ENCODE data around the gene GPR75.

Gene GPR75

DNA sequence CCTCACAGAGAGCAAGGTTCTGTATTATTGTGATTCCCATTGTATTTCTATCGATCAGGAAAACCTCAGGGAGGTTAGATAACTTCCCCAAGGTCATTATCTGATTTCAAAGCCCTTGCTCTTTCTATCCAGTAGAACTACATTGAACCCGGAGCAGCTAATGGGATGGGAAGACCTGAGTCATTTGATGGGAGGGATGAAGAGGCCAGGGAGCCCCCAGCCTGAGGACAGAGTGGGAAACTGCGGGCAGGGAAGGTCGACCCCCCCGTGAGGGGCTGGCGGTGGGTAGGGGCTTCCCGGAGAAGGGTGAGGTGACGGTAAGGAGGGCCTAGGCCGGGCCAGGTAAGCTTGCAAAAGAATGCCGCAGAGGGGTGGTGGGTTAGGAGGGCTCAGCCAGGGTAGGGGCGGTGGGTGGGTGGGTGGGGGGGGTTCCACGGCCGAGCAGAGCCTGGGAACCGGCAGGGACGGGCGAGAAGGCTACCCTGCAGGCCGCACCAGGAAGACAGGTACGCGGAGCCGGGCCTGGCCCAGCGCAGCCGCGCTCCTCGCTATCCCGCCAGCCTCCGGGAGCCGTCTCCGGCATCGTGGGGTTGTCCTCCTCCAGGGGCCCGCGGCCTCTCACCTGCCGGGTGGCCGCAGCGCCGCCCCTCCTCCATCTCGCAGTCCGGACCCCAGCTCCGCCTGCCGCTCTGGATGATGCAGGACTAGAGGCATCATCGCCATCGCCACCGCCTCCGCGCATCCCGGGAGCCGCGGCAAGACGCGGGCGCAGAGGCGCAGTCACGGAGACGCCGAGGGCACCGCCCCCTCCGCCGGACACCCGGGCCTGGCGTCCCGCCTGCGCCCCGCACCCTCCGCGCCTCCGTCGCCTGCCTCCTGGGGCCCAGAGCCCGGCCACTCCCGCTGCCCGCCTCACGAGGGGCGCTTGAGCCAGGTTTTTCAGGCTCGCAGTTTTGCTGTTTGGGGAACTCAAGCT, at the start of gene GPR75:
Gene GPR75 (minus strand): TSS at position 762 of the 976 bp plus-strand sequence. CDS start 5,211 bp downstream, outside the sequence.
- peak; percentile 29 to 67 for DNase-seq

DNA sequence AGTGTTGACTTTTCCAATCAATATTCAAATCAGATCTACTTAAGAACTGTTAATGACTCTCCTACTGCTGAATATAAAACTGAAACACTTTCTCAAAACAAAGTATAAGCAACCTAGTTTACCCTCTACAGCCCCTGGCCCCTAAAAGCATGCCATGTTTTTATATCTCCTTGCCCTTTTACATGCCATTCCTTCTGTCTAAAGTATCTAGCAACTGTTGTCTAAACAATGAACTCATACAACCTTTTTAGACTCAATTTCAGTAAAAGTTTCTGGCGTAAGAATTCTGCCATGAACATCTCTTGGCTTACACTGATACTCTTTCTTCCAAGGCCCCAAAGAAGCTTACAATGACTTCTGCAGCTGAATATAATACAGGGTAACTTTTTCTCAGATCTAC, 47.8 kb upstream of the GPR75 start:
- no peak for DNase-seq

DNA sequence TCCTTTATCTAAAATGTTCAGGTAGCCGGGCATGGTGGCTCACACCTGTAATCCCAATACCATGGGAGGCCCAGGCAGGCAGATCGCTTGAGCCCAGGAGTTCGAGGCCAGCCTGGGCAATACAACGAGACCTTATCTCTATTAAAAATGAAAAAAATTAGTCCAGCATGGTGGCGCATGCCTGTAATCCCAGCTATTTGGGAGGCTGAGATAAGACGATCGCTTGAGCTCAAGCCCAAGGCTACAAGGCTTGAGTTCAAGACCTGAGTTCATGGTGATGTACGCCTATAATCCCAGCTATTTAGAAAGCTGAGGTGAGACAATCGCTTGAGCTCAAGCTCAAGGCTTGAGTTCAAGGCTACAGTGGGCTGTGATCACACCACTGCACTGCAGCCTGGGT, 45.6 kb upstream of the GPR75 start:
- no peak for DNase-seq

DNA sequence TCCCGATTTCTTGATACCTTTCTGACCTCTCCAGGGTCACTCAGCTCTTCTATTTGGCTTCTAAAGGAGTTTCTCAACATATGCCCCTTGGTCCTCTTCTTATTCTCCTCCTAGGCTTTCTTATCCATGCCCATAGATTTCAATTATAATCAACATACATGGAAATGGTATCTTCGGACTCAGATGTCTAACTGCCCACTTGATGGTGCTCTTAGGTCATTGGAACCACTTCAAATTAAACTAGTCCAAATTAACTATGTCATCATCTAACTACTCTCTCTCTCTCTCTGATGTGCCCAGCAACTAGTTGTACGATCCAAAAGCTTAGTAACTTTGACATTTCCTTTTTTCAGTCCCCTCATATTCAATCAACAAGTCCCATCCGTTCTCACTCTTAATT, 43.2 kb upstream of the GPR75 start:
- DNase-seq, result peak in 1 of 2 donors; percentile 7

DNA sequence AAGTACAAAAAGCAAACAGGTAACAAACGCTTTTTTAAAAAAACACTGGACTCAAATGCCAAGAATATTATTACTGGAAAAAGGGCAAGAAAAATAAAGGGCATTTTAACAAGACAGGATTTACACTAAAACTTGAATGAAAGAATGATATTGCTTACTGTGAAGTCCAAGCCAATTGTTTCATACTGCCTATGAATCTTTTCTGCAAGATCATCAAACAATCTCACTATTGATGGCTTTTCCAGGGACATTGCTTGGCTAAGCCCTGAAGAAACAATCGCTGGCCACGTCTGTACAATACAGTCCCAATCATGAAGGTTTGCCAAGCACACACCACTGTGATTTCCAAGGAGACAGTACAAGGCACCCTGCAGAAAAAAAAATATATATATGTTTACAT, 41.4 kb upstream of the GPR75 start:
- no peak for DNase-seq

DNA sequence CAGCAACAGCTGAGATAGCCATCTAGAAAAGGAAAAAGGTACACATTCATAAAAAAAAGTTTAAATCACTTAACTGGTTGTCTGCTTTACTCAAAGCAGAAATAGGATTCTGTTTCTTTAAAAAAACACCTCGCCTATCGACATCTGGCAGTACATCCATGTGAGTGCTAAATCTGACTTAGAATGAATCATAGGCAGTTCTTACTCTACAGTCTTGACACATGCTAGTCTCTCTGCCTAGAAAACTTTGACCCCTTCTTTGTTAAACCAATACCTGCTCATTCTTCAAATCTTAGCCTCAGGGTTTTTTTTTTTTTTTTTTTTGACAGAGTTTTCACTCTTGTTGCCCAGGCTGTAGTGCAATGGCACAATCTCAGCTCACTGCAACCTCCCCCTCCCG, 37.1 kb upstream of the GPR75 start:
- DNase-seq, result no peak

DNA sequence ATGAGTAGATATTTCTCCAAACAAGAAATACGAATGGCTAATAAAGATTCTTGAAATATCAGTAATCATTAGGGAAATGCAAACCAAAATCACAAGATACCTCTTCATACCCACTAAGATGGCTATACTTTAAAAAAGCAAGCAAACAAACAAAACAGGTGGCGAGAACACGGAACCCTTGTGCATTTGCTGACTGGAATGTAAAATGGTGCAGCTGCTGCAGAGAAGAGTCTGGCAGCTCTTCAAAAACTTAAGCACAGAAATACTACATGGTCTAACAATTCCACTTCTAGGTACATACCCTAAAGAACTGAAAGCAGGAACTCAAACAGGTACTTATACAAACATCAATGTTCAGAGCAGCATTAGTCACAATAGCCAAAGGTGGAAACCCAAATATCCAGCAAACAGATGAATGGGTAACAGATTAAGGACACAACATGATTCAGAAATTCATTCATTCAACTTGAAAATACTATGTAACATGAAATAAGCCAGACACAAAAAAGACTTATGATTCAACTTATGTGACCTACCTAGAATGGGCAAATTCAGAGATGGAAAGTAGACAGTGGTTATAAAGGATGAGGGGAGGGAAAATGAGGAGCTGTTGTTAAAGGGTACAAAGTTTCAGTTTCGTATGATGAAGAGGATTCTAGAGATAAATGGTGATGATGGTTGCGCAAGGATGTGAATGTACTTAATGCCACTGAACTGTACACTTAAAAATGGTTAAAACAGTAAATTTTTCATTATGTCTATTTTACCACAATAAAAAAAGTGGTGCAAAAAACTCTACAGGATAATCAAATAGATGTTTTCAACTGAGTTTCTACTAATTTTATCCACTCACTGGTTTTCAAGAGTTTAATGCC, 26.9 kb upstream of the GPR75 start:
- DNase-seq, result no peak

DNA sequence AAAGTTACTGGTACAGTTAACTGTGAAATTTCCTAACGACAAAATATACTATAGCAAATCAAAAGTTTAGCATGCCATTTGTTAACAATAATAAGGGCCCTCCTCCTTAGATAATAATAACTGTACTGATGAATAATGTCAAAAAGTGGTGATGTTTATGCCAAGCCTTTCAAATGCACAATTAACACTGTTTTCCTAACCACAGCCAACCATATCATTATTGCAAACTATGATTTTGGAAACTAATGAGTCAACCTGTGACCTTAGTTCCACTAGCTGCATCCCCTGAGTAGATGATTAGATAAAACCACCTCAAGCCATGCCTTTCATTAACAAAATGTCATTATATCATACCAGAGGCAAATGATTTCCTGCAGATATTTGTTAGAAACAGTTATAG, 25.1 kb upstream of the GPR75 start:
- no peak for DNase-seq

DNA sequence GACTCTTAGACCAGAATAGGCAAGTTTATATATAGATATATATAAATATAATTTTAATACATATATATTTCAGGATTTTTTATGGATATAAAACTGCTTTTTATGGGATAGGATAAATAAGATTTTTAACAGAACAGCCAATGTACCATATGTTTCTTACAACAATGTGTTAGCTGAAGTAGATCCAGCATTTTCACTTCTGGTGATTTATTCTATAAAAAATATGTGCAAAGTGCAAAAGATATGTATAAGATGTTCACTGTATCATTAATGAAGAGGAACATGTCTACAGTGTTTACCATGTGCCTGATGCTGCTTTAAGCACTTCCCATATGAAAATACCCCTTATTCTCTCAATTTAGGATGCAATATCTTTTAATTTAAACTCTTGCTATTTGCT, 22.2 kb upstream of the GPR75 start:
- no peak for DNase-seq

DNA sequence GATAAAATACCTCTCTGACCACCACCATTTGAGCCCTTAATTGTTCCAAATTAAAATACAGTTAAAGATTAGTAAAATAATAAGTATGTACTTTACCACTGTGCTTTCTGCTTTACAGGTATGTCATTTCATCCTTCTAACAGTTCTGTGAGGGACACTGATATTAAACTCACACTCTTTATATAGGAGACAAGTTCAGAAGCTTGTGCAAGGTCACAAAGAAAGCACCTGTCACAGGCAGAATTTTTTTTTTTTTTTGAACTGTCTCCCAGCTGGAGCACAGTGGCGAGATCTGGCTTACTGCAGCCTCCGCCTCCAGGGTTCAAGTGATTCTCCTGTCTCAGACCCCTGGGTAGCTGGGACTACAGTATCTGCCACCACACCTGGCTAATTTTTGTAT, 21.6 kb upstream of the GPR75 start:
- DNase-seq, result no peak

DNA sequence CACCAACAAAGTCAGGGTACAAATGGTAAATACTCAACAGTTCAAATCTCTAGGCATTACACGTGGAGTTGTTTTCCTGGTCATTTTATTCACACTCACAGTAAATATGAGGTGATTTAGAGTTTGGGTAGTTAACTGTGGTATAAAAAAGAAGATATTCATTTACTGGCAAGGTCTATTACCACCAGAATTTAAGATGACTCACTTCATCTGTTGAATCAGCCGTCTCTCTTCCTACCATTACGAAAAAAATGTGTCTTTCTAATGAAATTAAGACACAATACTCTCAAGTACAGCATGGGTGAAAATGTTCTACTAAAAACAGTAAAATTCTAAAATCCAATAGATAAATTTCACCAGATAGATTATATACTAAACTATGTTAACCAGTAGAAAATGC, 21.0 kb upstream of the GPR75 start:
- DNase-seq, result no peak

DNA sequence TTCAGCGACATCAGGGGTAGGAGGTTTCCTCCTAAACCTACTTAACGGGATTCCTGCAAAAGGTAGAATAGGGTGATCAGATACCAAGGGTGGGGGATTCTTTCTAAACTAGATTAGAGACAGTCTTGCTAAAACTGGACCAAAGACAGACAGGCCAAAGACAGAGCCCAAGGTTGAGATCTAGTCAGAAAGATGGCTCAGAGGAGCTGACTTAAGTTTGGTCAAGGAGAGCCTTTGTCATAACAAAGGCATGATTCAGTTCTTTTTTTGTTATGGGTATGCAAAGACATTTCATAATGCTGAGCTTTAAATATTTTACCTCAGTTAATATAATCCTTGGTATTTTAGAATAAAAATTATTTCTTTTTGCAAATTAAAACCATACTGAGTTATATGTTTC, 17.8 kb upstream of the GPR75 start:
- no peak for DNase-seq

DNA sequence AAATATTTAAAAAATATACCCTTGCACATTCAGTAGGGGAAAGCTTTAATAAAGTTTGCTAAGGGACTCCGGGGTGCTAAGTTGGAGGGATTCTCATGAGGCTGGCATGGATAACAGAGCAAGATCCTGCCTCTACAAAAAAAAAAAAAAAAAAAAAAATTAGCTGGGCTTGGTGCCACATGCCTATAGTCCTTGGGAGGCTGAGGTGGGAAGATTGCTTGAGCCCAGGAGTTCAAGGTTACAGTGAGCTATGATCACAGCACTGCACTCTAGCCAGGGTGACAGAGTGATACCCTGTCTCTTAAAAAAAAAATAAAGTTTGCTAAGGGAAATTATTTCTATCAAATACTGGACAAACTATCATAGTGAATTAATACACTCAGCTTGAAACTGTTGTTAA, 17.3 kb upstream of the GPR75 start:
- no peak for DNase-seq

DNA sequence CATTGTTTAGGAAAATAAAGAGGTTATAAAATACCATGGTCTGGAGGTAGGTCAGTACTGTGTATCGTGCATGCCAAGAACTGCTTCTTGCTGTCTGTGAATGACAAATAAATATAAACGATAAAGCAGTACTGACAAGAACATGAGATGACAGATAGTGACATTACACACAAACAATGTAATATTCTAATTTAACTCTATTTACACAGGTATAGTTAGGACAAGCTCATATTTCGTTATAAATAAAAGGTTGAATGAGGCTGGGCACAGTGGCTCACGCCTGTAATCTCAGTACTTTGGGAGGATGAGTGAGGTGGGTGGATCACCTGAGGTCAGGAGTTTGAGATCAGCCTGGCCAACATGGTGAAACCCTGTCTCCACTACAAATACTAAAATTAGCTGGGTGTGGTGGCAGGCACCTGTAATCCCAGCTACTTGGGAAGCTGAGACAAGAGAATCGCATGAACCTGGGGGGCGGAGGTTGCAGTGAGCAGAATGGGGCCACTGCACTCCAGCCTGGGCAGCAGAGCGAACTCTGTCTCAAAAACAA, 14.7 kb upstream of the GPR75 start:
- no peak for DNase-seq

DNA sequence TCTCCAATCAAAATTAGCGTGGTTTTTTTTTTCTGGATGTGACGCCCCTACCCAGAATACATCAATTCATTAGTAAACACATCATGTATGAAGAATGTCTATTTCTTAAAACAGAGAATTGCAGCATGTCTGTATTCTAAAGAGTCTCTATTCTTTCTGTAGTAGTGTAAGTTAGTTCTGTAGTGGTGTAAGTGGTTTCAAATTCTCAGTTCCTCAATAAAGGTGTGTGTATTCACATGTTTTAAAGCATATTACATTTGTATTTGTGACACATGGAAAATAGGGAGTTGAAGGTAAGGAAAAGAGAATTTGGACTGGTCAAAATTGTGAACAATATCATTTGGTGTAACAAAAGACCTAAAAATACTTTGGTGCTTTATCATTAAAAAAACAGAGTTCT, 8.0 kb upstream of the GPR75 start:
- DNase-seq, result no peak

DNA sequence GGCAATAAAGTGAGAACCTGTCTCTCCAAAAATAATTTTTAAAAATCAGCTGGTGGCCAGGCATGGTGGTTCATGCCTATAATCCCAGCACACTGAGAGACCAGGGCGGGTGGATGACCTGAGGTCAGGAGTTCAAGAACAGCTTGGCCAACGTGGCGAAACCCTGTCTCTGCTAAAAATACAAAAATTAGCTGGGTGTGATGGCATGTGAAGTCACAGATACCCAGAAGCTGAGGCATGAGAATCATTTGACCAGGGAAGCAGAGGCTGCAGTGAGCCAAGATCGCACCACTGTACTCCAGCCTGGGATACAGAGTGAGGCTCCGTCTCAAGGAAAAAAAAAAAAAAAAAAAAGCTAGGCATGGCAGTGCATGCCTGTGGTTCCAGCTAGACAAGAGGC, 7.4 kb upstream of the GPR75 start:
- DNase-seq, result no peak

DNA sequence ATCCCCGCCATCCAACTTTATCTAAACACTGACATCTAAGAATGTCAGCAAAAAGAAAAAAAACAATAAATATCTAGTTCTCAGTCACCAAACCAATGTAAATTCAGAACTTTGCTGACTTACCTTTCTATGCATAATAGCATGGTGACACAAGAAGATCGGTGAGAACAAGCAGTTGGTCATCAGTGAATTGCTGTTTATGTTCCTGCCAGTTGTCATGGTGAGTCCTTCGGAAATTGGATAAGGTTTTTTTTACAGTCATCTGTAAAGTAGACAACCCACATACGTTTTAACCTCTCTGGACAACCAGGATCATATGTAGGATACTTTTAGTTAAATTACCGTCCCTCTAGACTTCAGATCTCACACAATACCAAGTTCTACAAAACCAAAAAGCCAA, 6.2 kb upstream of the GPR75 start:
- no peak for DNase-seq

DNA sequence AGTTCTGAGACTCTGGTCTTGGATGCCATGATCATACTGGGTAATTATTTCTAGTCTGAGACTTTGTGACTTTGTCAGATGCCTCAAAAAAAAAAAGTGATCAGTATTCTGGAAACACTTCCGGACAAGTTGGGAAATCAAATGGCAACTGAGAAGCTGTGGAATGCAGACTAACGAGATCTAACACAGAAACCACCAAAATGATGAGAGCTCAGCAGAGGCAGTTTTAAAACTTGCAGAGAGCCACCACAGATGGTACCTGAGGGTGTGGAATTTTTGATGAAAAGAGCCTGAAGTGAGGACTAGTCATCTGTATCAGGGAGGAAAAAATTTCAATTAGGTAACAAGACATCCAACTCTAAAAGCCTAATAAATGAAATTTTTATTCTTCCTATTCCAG, 5.5 kb upstream of the GPR75 start:
- DNase-seq, result no peak

DNA sequence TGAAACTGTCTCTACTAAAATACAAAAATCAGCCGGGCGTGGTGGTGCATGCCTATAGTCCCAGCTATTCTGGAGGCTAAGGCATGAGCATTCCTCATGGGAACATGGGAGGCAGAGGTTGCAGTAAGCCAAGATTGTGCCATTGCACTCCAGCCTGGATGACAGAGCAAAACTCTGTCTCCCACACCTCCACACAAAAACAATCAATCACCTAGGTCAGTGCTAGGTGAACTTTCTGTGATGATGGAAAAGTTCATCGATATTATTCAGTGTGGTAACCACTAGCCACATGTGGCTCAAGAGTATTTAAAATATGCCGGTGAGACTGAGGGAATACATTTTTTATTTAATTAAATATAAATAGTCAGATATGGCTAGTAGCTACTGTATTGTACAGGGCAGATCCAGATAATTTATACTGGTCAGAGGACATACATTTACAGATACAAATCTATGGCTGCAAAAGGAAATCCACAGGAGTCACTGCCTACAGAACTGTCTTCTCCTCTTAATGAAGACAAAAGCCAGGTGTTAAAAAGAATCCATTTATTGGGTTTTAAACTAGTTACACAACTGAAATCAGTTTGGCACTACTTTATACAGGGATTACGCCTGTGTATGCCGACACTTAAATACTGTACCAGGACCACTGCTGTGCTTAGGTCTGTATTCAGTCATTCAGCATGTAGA, 3.9 kb upstream of the GPR75 start:
- DNase-seq, result no peak

DNA sequence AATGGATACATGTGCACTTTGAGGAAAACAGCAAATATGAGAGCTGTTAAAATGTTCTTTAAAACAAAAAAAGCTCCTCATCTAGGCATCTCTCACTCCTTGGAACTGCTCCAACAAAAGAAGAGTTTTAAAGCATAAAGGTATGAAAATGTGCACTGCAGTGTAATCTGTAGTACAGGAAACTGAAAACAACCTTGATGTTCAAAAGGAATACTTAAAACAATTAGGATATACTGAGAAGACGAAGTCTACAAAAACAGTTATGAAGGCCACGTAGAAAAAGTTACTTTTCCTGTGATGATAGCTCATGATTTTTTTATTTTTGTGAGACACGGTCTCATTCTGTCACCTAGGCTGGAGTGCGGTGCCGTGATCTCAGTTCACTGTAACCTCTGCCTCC, 2.1 kb upstream of the GPR75 start:
- DNase-seq, result no peak

DNA sequence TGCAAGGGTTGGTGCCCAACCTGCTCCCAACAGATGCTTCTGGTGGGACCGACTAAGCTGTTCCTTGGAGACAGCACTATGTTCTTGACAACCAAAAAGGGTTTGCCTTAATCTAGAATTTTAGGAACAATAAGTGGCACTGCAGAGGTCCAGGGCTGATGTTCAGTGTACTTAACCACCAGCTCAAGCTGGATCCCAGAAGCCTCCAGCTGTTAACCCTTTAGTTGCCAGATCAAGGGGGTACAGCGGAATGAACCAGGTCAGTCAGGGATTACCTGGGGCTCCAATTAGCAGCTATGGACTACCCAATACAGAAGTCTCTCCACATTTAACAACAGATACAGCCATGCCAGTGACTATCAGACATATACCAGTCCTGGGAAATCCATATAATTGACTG, 3.5 kb downstream of the GPR75 start:
- DNase-seq, result no peak

DNA sequence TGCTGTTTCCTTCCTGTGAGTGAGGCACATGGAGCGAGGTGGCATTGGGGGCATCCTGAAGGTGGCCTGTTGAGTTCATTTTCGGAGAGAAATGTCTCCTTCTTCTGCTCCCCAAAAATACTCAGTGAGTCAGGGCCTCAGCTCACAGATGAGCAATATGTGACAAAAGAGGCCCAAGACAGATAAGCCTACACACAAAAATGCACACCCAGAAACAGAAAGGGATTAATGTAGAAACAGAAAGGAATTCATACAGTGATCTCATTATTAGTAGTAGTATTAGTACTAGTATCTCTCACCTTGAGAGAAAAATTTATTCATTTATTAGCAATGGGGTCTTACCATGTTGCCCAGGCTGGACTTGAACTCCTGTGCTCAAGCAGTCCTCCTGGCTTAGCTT, 5.1 kb downstream of the GPR75 start:
- DNase-seq, result no peak

DNA sequence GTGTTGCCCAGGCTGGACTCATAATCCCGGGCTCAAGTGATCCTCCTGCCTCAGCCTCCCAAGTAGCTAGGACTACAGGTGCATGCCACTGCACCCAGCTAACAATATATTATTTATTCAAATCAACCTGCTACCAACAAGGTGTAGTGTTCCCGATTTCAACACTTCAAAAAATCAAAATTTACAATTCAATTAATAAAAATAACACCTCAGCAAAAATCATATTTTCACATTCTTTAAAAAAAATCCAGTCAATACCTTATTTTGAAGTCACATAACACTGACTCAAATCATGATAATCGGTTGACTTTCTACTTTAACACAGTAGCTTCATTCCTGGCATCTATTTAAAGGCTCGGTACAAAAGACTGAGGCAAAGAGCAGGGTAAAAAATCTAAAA, 7.2 kb downstream of the GPR75 start:
- DNase-seq, result no peak

Data from hippocampal formation (tissue), 2 donors.